Left ventricle myocardium inferior (tissue), 1 donor: ENCODE results near the gene GPR65. TPM values are rescaled to one million over a fixed set of nuclear protein-coding genes. Genes with fewer than 3 reads are reported as not detected.

Source experiments
- DNase-seq: peaks from one replicate; pipeline ENCODE4 v3.0.0-alpha.2; 2020
- H3K27ac ChIP-seq: fragments of 200-600 bp; replicated peaks from 2 replicates; pipeline ENCODE4 v1.8.0; 2021
- H3K27me3 ChIP-seq: fragments of 200-600 bp; 2 replicates; pipeline ENCODE4 v1.8.0; 2021; ENCODE audit warnings: low read depth
- H3K36me3 ChIP-seq: fragments of 200-600 bp; 2 replicates; pipeline ENCODE4 v1.8.0; 2021
- H3K4me1 ChIP-seq: fragments of 200-600 bp; 2 replicates; pipeline ENCODE4 v1.8.0; 2021
- H3K4me3 ChIP-seq: fragments of 200-600 bp; 2 replicates; pipeline ENCODE4 v1.8.0; 2021; ENCODE audit warnings: mild to moderate bottlenecking, moderate library complexity
- H3K9me3 ChIP-seq: fragments of 200-600 bp; replicated peaks from 2 replicates; pipeline ENCODE4 v1.8.0; 2021
- intact Hi-C: fragments of 100-400 bp; cut with micrococcal nuclease; formaldehyde crosslinking; loops from one replicate; pipeline ENCODE4 v1.11.0; 2022
- total RNA-seq: library from RNA; stranded (reverse); fragmentation: NEBNext Ultra II Directional; extraction: Animal tissue kit (Norgen Biotek cat#: 25700); gene quantifications from one replicate; pipeline ENCODE4 v1.2.1, GENCODE V29; 2021
- TF ChIP-seq, protein P1 (sequence below): fragments of 200-600 bp; IDR thresholded peaks from 2 replicates; pipeline ENCODE4 v1.8.0; 2021; ENCODE audit warnings: antibody characterized with exemption, mild to moderate bottlenecking, borderline replicate concordance
- donor health status: DM: no; HTN: yes; CAD: no; lungs with severe emphysema.

Gene GPR65
- total RNA-seq, 1 donor from 2014 or later = 0.25 TPM

- TF ChIP-seq, protein P1, sequence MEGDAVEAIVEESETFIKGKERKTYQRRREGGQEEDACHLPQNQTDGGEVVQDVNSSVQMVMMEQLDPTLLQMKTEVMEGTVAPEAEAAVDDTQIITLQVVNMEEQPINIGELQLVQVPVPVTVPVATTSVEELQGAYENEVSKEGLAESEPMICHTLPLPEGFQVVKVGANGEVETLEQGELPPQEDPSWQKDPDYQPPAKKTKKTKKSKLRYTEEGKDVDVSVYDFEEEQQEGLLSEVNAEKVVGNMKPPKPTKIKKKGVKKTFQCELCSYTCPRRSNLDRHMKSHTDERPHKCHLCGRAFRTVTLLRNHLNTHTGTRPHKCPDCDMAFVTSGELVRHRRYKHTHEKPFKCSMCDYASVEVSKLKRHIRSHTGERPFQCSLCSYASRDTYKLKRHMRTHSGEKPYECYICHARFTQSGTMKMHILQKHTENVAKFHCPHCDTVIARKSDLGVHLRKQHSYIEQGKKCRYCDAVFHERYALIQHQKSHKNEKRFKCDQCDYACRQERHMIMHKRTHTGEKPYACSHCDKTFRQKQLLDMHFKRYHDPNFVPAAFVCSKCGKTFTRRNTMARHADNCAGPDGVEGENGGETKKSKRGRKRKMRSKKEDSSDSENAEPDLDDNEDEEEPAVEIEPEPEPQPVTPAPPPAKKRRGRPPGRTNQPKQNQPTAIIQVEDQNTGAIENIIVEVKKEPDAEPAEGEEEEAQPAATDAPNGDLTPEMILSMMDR = no peak
- Histone ChIP-seq H3K36me3 (no peaks in the 10 kb centered on the region), H3K27me3 (no peaks in the 10 kb centered on the region), H3K4me1 (no peaks in the 10 kb centered on the region), H3K27ac (no peak overlapping the region), H3K9me3 (no peaks in the 10 kb centered on the region), H3K4me3 (no peak overlapping the region)
- DNase-seq = no peak
- intact Hi-C loops = no loop called here
Observed at GRCh38 chr14:88003425-88003824, 1.5 kb upstream of the GPR65 start.

DNA sequence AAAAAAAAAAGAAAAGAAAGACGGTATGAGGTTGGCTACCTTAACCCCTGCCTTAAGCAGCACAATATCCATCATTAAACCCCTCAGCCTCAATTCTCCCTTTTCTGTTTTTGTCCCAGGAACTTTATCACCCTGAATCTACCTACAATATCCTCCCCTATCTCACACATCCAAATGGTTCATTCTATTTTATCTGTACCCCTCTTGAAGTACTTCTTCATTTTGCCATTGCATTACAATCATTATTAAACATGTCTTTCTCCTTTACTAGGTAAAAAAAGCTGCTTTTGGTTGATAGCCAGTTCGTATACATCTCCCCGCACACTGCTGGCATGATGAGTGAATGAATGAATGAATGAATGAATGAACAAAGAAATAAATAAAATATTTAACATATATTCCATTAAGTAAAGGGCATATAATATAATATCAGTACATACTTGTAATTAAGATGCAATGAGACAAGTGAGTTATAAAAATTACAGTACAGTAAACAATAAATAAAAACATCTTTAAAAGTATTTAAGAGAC, 364 bp upstream of the GPR65 start:
- Histone ChIP-seq H3K4me3 (no peak overlapping the region), H3K4me1 (no peaks in the 10 kb centered on the region), H3K27ac (no peak overlapping the region), H3K27me3 (no peaks in the 10 kb centered on the region), H3K36me3 (no peaks in the 10 kb centered on the region), H3K9me3 (no peaks in the 10 kb centered on the region)
- TF ChIP-seq, protein P1 = no peak
- no peak for DNase-seq
- intact Hi-C loops = no loop called here

GRCh38 chr14:88005978-88006851, 1.3 kb downstream of the GPR65 start:
- intact Hi-C loops = no loop called here
- Histone ChIP-seq H3K4me1 (no peaks in the 10 kb centered on the region), H3K36me3 (no peaks in the 10 kb centered on the region), H3K27me3 (no peaks in the 10 kb centered on the region), H3K4me3 (no peak overlapping the region), H3K9me3 (no peaks in the 10 kb centered on the region), H3K27ac (no peak overlapping the region)
- DNase-seq = no peak
- TF ChIP-seq, protein P1 = no peak

DNA sequence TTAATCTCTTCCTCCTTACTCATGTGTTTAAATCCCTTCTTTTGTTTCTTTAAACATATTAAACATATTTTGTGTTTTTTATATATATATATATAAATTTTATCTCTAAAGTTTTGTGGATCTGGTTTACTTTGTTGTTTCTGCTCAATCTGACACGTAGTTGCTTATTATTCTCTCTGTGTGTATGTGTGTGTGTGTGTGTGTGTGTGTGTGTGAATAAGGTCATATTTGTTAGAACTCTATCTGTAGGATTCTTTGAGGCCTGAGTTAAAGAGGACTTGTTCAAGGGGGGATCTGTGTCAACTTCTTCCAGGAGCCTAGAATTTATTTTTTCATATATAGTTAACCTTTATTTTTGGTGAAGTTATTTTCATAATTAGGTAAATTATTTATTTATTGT, 2.7 kb downstream of the GPR65 start:
- H3K27me3 ChIP-seq = no peaks in the 10 kb centered on the region
- H3K9me3 ChIP-seq = no peaks in the 10 kb centered on the region
- no peak overlapping the region for H3K27ac ChIP-seq
- no peak for DNase-seq
- TF ChIP-seq, protein P1 = no peak
- no peaks in the 10 kb centered on the region for H3K4me1 ChIP-seq
- no peak overlapping the region for H3K4me3 ChIP-seq
- H3K36me3 ChIP-seq = no peaks in the 10 kb centered on the region
- intact Hi-C loops = no loop called here

DNA sequence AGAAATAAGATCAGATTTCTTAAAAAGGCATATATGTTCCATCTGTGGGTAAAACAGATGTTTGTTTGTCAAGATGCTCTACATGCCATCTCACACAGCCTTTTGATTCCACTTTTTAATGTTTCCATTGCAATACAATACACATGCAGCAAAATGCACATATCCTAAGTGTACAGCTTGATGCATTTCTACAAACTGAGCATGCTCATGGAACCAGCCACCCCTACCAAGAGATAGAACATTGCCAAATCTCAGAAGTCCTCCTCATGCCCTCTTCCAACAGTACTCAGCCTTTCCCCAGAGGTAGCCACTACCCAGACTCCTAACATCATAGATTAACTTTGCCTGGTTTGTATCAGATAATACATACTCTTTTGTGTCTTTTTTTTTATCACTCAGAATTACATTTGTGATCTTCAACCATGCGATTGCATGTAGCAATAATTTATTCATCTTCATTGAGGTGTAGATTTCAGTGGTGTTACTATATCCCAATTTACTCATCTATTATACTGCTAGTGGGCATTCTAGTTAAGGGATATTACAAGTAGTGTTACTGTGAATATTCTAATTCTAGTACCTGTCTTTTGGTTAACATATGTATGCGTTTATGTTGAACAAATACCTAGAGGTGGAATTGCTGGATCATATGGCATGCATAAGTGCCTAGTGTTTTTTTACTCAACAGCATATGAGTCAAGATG, 3.3 kb downstream of the GPR65 start:
- Histone ChIP-seq H3K27me3 (no peaks in the 10 kb centered on the region), H3K36me3 (no peaks in the 10 kb centered on the region), H3K4me1 (no peaks in the 10 kb centered on the region), H3K4me3 (no peak overlapping the region), H3K27ac (no peak overlapping the region), H3K9me3 (no peaks in the 10 kb centered on the region)
- TF ChIP-seq, protein P1 = no peak
- DNase-seq = no peak
- intact Hi-C loops = no loop called here
